Activated naive CD4-positive, alpha-beta T cell treated with anti-CD3 and anti-CD28 coated beads for 36 hours (primary cell): ENCODE results near the gene FCSK. TPM values are rescaled to one million over a fixed set of nuclear protein-coding genes. Genes with fewer than 3 reads are reported as not detected.
"Not testable (repeated sequence)": the region's sequence is repeated elsewhere in the genome, so short reads cannot be mapped to it uniquely, and the experiment has no call there.

Experiments
- CTCF ChIA-PET: fragments of 350-600 bp; sonication (Branson Sonifier 250); formaldehyde crosslinking; loops from one replicate; lab custom pipeline; 2021; ENCODE audit warnings: antibody characterized with exemption; lab: Charles Lee
- DNase-seq: peaks from one replicate; pipeline ENCODE4 v3.0.0-alpha.2; 2020
- H3K27ac Mint-ChIP-seq: one replicate; pipeline ENCODE4 v1.8.0; 2021; ENCODE audit warnings: mild to moderate bottlenecking, mixed read lengths
- H3K27me3 Mint-ChIP-seq: one replicate; pipeline ENCODE4 v1.8.0; 2021; ENCODE audit warnings: low read depth, mixed read lengths
- H3K36me3 Mint-ChIP-seq: one replicate; pipeline ENCODE4 v1.8.0; 2021; ENCODE audit warnings: low read depth, mixed read lengths
- H3K4me1 Mint-ChIP-seq: one replicate; pipeline ENCODE4 v1.8.0; 2021; ENCODE audit warnings: low read depth, mixed read lengths
- H3K4me3 Mint-ChIP-seq: one replicate; pipeline ENCODE4 v1.8.0; 2021; ENCODE audit warnings: mild to moderate bottlenecking, moderate library complexity, mixed read lengths
- H3K9me3 Mint-ChIP-seq: one replicate; pipeline ENCODE4 v1.8.0; 2021; ENCODE audit warnings: mixed read lengths
- intact Hi-C: fragments of 100-400 bp; cut with micrococcal nuclease; formaldehyde crosslinking; loops from one replicate; pipeline ENCODE4 v1.15.1; 2023
- total RNA-seq, 2 experiments: library from RNA; stranded (reverse); gene quantifications; one replicate each; pipeline ENCODE4 v1.2.3, GENCODE V29; 2021

FCSK gene
- total RNA-seq, 2 experiments from 2014 or later: 12.2 to 12.6 TPM

DNA sequence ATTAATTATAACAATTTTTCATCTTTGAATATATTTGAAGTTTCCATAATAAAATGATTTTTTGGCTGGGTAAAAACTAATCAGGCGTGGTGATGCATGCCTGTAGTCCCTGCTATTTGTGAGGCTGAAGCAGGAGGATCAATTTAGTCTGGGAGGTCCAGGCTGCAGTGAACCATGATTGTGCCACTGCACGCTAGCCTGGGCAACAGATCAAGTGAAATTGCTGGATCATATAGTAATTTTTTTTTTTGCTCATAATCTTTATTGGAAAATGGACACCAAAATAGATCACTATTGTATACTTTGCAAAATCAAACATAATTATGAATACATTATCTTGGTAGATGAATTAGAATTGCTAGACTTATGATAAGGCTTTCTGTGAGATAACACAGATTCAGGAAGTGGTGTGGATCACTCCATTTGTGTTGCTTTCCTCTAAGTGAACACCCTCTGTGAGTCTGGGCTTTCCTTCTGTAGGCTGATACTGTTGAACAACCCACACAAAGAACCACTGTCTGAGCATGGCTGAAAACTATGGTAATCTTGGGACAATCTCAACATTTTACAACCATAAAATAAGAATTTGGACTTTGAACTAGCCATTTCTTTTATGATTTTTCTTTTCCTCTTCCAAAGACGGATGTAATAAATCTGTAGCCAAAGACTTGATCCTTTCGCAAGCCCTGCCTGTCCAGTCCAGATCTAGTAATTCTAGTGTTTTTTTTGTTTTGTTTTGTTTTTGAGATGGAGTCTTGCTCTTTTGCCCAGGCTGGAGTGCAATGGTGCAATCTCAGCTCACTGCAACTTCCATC lies 9.9 kb upstream of the FCSK start:
- H3K4me1 Mint-ChIP-seq: no peaks in the 10 kb centered on the region
- no peaks in the 10 kb centered on the region for H3K36me3 Mint-ChIP-seq
- no peak overlapping the region for H3K4me3 Mint-ChIP-seq
- DNase-seq: no peak
- no peaks in the 10 kb centered on the region for H3K27me3 Mint-ChIP-seq
- no peaks in the 10 kb centered on the region for H3K9me3 Mint-ChIP-seq
- intact Hi-C loops: no loop called here
- H3K27ac Mint-ChIP-seq: no peak overlapping the region
- CTCF ChIA-PET: no interaction called here

DNA sequence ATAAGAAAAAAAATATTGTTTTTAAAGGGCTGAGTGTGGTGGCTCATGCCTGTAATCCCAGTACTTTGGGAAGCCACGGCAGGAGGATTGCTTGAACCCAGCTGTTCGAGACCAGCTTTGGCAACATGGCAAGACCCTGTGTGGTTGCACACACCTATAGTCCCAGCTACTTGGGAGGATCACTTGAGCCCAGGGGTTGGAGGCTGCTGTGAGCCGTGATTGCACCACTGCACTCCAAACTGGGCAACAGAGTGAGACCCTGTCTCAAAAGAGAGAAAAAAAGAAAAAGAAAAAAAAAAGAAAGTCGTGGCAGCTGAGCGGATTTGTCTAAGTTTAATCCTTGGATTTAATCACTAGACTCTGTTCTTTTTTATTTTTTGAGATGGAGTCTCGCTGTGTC lies 6.3 kb upstream of the FCSK start:
- H3K4me3 Mint-ChIP-seq: no peak overlapping the region
- H3K27ac Mint-ChIP-seq: no peak overlapping the region
- no peaks in the 10 kb centered on the region for H3K9me3 Mint-ChIP-seq
- no peaks in the 10 kb centered on the region for H3K27me3 Mint-ChIP-seq
- no peaks in the 10 kb centered on the region for H3K36me3 Mint-ChIP-seq
- intact Hi-C loops: no loop called here
- CTCF ChIA-PET: no interaction called here
- no peak for DNase-seq
- H3K4me1 Mint-ChIP-seq: no peaks in the 10 kb centered on the region

DNA sequence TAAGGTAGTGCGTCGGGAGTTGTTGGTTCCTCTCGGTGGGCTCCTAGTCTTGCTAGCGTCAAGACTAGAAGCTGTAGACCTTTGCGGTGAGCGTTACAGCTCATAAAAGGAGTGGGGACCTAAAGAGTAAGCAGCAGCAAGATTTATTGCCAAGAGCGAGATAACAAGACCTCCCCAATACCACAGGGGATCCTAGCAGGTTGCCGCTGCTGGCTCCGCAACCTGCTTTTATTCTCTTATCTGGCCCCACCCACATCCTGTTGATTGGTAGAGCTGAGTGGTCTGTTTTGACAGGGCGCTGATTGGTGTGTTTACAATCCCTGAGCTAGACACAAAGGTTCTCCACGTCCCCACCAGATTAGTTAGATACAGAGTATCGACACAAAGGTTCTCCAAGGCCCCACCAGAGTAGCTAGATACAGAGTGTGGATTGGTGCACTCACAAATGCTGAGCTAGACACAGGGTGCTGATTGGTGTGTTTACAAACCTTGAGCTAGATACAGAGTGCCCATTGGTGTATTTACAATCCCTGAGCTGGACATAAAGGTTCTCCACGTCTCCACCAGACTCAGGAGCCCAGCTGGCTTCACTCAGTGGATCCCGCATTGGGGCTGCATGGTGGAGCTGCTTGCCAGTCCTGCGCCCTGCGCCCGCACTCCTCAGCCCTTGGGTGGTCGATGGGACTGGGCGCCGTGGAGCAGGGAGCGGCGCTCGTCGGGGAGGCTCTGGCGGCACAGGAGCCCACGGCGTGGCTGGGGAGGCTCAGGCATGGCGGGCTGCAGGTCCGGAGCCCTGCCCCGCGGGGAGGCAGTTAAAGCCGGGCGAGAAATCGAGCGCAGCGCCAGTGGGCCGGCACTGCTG lies 4.0 kb upstream of the FCSK start:
- H3K27ac Mint-ChIP-seq, H3K9me3 Mint-ChIP-seq, H3K36me3 Mint-ChIP-seq, DNase-seq, H3K4me3 Mint-ChIP-seq, H3K27me3 Mint-ChIP-seq, H3K4me1 Mint-ChIP-seq, intact Hi-C loops: not testable (repeated sequence)
- CTCF ChIA-PET: interaction anchor here (0.6 to 0.7 kb wide), 2 partner anchors 39 to 80 kb away, joined by 3 to 4 read pairs; no protein-coding TSS in a partner anchor

DNA sequence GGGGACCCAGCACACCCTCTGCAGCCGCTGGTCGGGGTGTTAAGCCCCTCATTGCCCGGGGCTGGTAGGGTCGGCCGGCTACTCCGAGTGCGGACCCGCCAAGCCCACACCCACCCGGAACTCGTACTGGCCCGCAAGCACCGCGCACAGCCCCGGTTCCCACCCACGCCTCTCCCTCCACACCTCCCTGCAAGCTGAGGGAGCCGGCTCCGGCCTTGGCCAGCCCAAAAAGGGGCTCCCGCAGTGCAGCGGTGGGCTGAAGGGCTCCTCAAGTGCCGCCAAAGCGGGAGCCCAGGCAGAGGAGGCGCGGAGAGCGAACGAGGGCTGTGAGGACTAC lies 3.4 kb upstream of the FCSK start:
- H3K4me1 Mint-ChIP-seq: peaks cover 15% of the 10 kb centered on the region
- DNase-seq, intact Hi-C loops, H3K4me3 Mint-ChIP-seq, H3K36me3 Mint-ChIP-seq, H3K9me3 Mint-ChIP-seq, H3K27me3 Mint-ChIP-seq, H3K27ac Mint-ChIP-seq: not testable (repeated sequence)
- CTCF ChIA-PET: interaction anchor here (0.6 kb wide), 1 partner anchor 80 kb away, joined by 3 read pairs; no protein-coding TSS in a partner anchor

DNA sequence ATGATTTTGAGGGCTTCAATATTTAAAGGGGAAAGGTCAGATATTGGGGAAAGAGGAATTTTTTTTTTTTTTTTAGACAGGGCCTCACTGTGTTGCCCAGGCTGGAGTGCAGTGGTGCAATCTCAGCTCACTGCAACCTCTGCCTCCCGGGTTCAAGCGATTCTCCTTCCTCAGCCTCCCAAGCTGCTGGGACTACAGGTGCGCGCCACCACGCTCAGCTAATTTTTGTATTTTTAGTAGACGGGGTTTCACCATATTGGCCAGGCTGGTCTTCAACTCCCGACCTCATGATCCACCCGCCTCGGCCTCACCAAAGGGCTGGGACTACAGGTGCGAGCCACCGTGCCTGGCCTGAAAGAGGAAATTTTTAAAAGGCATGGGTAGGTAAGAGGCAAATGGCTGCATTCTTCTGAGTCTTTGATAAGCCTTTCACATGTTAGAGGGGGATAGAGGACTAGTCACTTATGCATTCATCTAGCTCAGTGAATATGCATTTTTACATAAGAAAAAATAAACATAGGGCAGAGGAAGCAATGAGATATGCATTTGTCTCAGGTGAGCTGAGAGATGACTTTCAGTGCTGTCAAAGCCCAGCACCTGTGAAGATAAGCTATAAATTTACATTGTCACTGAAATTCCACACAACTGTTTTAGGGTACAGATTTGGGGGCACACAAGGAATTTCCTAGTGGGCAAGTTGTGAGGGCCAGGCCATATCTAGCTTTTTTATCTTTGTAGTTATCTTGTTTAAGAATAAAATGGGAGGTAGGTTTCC lies 1.1 kb upstream of the FCSK start:
- CTCF ChIA-PET: interaction anchor here (0.6 to 1.6 kb wide), 4 partner anchors 14 to 201 kb away, joined by 3 to 5 read pairs (median 3); partner anchors contain the start of genes EXOSC6 and ST3GAL2
- intact Hi-C loops: no loop called here
- H3K36me3 Mint-ChIP-seq: no peaks in the 10 kb centered on the region
- H3K4me1 Mint-ChIP-seq: peaks cover 18% of the 10 kb centered on the region
- DNase-seq: no peak
- H3K9me3 Mint-ChIP-seq: no peaks in the 10 kb centered on the region
- peak overlapping the region; percentile 86 for H3K4me3 Mint-ChIP-seq
- peak overlapping the region; percentile 88 for H3K27ac Mint-ChIP-seq
- H3K27me3 Mint-ChIP-seq: no peaks in the 10 kb centered on the region

DNA sequence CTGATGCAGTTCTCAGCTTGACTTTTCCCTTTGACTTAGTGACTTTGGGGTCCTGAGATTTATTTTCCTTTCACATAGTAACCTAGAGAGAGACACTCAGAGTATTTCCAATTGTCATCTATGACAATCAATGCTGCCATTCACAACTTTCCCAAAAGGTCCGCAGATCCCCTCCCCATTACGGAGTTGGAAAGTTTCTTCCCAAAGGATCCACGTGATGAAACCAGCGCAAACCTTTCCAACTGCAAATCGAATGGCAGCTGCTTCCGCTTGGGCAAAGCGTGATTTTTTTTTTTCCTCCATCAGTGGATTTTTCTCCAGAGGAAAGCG lies 538 bp upstream of the FCSK start:
- no peak for DNase-seq
- no peaks in the 10 kb centered on the region for H3K36me3 Mint-ChIP-seq
- no peaks in the 10 kb centered on the region for H3K27me3 Mint-ChIP-seq
- H3K4me1 Mint-ChIP-seq: peaks cover 18% of the 10 kb centered on the region
- no peaks in the 10 kb centered on the region for H3K9me3 Mint-ChIP-seq
- H3K27ac Mint-ChIP-seq: peak overlapping the region; percentile 88
- intact Hi-C loops: loop anchor here (1.0 to 2.0 kb wide), 7 partner anchors 15 to 73 kb away; partner anchors contain the start of genes COG4, SF3B3 and ST3GAL2
- H3K4me3 Mint-ChIP-seq: peak overlapping the region; percentile 86
- CTCF ChIA-PET: interaction anchor here (1.6 kb wide), 2 partner anchors 15 to 74 kb away, joined by 3 to 5 read pairs; partner anchors contain the start of gene ST3GAL2

DNA sequence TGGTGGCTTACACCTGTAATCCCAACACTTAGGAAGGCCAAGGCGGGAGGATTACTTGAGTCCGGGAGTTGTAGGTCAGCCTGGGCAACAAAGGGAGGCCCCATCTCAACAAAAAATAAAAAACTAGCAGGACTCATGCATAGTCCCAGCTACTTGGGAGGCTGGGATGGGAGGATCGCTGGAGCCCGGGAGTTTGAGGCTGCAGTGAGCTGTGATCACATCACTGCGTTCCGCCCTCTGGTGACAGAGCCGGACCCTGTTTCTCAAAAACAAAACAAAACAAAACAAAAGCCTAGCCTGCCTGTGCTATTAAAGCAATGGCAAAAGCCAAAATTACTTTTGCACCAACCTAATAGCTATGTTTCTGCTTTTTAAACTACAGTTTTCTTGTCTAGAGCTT lies 1.5 kb downstream of the FCSK start:
- H3K27ac Mint-ChIP-seq: no peak overlapping the region
- intact Hi-C loops: loop anchor here (2.0 kb wide), 3 partner anchors 51 to 67 kb away; partner anchors contain the start of genes COG4 and SF3B3
- no peak for DNase-seq
- peak overlapping the region; percentile 86 for H3K4me3 Mint-ChIP-seq
- H3K4me1 Mint-ChIP-seq: peaks cover 18% of the 10 kb centered on the region
- CTCF ChIA-PET: interaction anchor here (0.6 to 1.5 kb wide), 7 partner anchors 20 to 646 kb away, joined by 3 to 6 read pairs (median 3); no protein-coding TSS in a partner anchor
- no peaks in the 10 kb centered on the region for H3K36me3 Mint-ChIP-seq
- H3K9me3 Mint-ChIP-seq: no peaks in the 10 kb centered on the region
- H3K27me3 Mint-ChIP-seq: no peaks in the 10 kb centered on the region

DNA sequence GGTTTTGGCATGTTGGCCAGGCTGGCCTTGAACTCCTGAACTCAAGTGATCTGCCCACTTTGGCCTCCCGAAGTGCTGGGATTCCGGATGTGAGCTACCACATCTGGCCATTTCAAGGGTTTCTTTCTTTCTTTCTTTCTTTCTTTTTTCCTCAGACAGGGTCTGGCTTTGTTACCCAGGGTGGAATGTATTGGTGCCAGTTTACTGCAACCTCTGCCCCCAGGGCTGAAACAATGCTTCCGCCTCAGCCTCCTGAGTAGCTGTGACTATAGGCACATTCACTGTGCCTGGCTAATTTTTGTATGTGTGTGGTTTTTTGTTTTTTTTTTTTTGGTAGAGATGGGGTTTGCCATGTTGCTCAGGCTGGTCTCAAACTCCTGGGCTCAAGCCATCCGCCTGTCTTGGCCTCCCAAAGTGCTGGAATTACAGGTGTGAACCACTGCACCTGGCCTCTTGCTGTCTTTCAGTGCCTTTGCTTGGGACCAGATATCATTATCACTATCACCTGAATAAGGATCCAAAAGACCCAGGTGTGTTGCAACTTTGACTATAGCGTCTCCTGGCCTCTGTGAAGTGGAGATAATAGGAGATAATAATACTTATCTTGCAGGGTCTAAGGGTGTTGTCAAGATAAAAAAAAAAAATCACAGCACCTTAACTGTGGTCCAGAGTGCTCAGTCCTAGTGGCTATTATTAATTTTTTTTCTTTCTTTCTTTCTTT lies 3.2 kb downstream of the FCSK start:
- Mint-ChIP-seq H3K36me3 (no peaks in the 10 kb centered on the region), H3K9me3 (no peaks in the 10 kb centered on the region), H3K27me3 (no peaks in the 10 kb centered on the region), H3K4me3 (no peak overlapping the region), H3K4me1 (peaks cover 18% of the 10 kb centered on the region), H3K27ac (no peak overlapping the region)
- DNase-seq: no peak
- intact Hi-C loops: no loop called here
- CTCF ChIA-PET: interaction anchor here (0.6 kb wide), 1 partner anchor 1064 kb away, joined by 4 read pairs; no protein-coding TSS in a partner anchor

DNA sequence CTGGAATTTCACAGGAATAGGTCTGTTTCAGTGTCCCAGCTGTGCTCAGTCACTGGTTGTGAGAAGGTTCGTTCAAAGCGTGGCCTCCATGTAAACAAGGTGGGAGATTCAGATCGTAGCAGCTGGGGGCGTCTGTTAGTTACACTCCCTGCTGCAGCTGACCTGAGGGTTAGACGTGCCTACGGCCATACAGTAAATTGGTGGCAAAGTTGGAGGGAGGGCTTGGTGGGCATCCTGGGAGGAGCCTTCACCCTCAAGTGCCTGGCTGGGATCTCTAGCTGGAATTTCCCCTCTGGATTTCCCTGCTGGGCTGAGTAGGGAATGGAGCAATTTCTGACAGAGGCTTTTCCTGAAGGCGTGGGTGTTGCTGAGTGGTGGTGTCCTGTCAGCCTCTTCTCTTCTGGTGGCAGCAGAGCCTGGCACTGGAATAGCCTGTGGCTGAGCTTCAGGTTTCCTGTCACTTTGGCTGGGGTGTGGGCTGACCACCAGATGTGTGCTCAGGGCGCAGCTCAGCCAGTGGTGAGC lies 6.4 kb downstream of the FCSK start:
- Mint-ChIP-seq H3K9me3 (no peaks in the 10 kb centered on the region), H3K4me1 (peaks cover 6% of the 10 kb centered on the region), H3K4me3 (no peak overlapping the region), H3K36me3 (no peaks in the 10 kb centered on the region), H3K27me3 (no peaks in the 10 kb centered on the region), H3K27ac (no peak overlapping the region)
- intact Hi-C loops: no loop called here
- CTCF ChIA-PET: no interaction called here
- no peak for DNase-seq

DNA sequence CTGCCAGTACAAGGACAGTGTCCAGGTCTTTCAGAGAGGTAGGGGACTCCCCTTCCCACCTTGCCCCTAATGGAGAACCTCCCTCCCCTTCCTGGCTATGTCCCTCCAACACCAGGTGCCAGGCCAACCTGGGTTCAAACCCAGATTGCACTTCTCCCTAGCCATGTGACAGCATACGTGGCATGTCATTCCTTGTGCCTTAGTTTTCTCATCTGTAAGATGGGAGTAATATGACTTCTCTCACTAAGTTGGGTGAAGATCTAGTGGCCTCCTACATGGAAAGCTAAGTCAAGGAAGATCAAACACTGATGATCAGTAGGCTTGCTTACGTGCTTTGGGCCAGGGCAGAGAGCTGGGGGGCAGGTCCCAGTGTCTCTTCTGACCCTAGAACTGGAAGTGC lies 8.8 kb downstream of the FCSK start:
- CTCF ChIA-PET: no interaction called here
- no peak overlapping the region for H3K27ac Mint-ChIP-seq

DNA sequence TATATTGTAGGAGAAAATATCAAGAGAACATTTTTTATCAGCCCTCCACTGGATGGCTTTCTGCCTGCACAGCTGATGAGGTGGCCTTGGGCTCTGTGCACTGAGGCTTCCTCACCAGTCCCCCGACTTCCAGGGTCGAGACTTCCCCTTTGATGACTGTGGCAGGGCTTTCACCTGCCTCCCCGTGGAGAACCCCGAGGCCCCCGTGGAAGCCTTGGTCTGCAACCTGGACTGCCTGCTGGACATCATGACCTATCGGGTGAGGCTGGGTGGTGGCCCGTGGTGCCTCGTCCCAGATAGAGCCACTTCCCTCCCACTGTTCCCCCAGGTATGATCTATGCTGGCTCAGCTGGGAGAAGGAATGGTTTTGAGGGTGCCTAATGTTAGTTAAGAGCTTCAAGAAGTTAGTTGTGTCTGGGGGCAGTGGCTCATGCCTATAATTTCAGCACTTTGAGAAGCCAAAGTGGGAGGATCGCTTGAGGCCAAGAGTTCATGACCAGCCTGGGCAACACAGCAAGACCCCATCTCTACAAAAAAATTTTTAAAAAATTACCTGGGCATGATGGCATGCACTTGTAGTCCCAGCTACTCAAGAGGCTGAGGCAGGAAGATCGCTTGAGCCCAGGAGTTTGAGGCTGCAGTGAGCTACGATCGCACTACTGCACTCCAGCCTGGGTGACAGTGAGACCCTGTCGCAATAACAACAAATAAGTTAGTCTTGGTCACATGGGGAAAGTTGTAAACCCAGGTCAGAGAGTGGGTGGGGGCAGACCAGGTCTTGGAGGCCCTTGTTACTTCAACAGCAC lies 11.8 kb downstream of the FCSK start:
- peaks cover 1% of the 10 kb centered on the region for H3K36me3 Mint-ChIP-seq
- H3K9me3 Mint-ChIP-seq: no peaks in the 10 kb centered on the region
- H3K4me1 Mint-ChIP-seq: no peaks in the 10 kb centered on the region
- intact Hi-C loops: no loop called here
- no peaks in the 10 kb centered on the region for H3K27me3 Mint-ChIP-seq
- CTCF ChIA-PET: no interaction called here
- no peak overlapping the region for H3K27ac Mint-ChIP-seq
- DNase-seq: no peak
- no peak overlapping the region for H3K4me3 Mint-ChIP-seq

More for the DNA sequence above, 8.8 kb downstream of the FCSK start:
- intact Hi-C loops: no loop called here
- Mint-ChIP-seq H3K9me3 (no peaks in the 10 kb centered on the region), H3K27me3 (no peaks in the 10 kb centered on the region), H3K36me3 (peaks cover 1% of the 10 kb centered on the region), H3K4me1 (no peaks in the 10 kb centered on the region), H3K4me3 (no peak overlapping the region)
- no peak for DNase-seq
